Spleen (tissue), 11 donors: ENCODE measurements around the gene ATP8A2. TPM values are rescaled to one million over a fixed set of nuclear protein-coding genes. Genes with fewer than 3 reads are reported as not detected.

Source experiments
- DNase-seq: peaks from one replicate; pipeline ENCODE4 v3.0.0-alpha.2; 2020
- H3K27ac ChIP-seq, 8 donors: fragments of 200-600 bp; sonication (generic) in 7 of 8; 1 replicate in 4 of 8; 2 replicates in 4 of 8; pipeline versions ENCODE4 v1.5.0 to v1.8.0; 2016 to 2021; ENCODE audit warnings: inconsistent platforms in 4 of 8, mild to moderate bottlenecking in 4 of 8, moderate library complexity in 1 of 8
- H3K27me3 ChIP-seq, 7 donors: fragments of 200-600 bp; sonication (generic) in 6 of 7; replicated peaks in 1 of 7; 1 replicate in 4 of 7; 2 replicates in 3 of 7; pipeline versions ENCODE4 v1.5.0 to v1.8.0; 2016 to 2021; ENCODE audit warnings: inconsistent platforms in 3 of 7, mild to moderate bottlenecking in 1 of 7
- H3K36me3 ChIP-seq, 6 donors: fragments of 200-600 bp; sonication (generic) in 5 of 6; 1 replicate in 4 of 6; 2 replicates in 2 of 6; pipeline versions ENCODE4 v1.5.0 to v1.8.0; 2016 to 2021; ENCODE audit warnings: inconsistent platforms in 2 of 6
- H3K4me1 ChIP-seq, 6 donors: fragments of 200-600 bp; sonication (generic) in 5 of 6; 1 replicate in 3 of 6; 2 replicates in 3 of 6; pipeline versions ENCODE4 v1.5.0 to v1.8.0; 2016 to 2021; ENCODE audit warnings: inconsistent platforms in 3 of 6
- H3K4me3 ChIP-seq, 8 donors: fragments of 200-600 bp; sonication (generic) in 7 of 8; 1 replicate in 4 of 8; 2 replicates in 4 of 8; pipeline versions ENCODE4 v1.5.0 to v1.8.0; 2016 to 2021; ENCODE audit warnings: inconsistent platforms in 4 of 8, mild to moderate bottlenecking in 4 of 8, moderate library complexity in 2 of 8
- H3K9me3 ChIP-seq, 8 donors: fragments of 200-600 bp; sonication (generic) in 7 of 8; 1 replicate in 4 of 8; 2 replicates in 4 of 8; pipeline versions ENCODE4 v1.5.0 to v1.8.0; 2016 to 2021; ENCODE audit warnings: inconsistent platforms in 4 of 8
- CTCF ChIP-seq, 11 experiments: fragments of 200-600 bp in 7 of 11; fragments of 450-650 bp in 4 of 11; sonication (generic) in 4 of 11; IDR thresholded peaks in 8 of 11; conservative IDR thresholded peaks in 3 of 11; 1 replicate in 7 of 11; 2 replicates in 4 of 11; pipeline versions ENCODE4 v1.4.0 to v1.8.0; 2016 to 2021; ENCODE audit warnings: antibody characterized with exemption in 11 of 11, inconsistent platforms in 4 of 11, mild to moderate bottlenecking in 1 of 11
- POLR2A ChIP-seq, 3 donors: fragments of 450-650 bp; IDR thresholded peaks; one replicate each; pipeline ENCODE4 v1.5.1; 2017; ENCODE audit warnings: antibody characterized with exemption in 3 of 3, mild to moderate bottlenecking in 1 of 3
- POLR2AphosphoS5 ChIP-seq, 3 donors: sonication (generic); formaldehyde crosslinking; IDR thresholded peaks; one replicate each; pipeline ENCODE4 v1.5.1; 2017; ENCODE audit warnings: antibody characterized with exemption in 3 of 3
- WGBS, 5 donors: extraction: QIAGEN DNeasy Blood & Tissue Kit in 3 of 5; methylation state at CpG; one replicate each; pipeline versions ENCODE4 v1.1.5 to v1.1.7; 2013 to 2018; 5-methylcytosine and 5-hydroxymethylcytosine counted together
- intact Hi-C: fragments of 100-400 bp; cut with DNase I; formaldehyde crosslinking; loops from one replicate; pipeline ENCODE4 v1.15.0; 2023; ENCODE audit warnings: low total_unique reads
- polyA plus RNA-seq, 3 donors: library from polyadenylated mRNA; stranded (reverse); fragments of 200-250 nt; gene quantifications; one replicate each; pipeline ENCODE4 v1.2.1, GENCODE V29; 2013
- total RNA-seq, 7 donors: library from RNA; depleted of rRNA in 3 of 7; stranded (reverse); fragments of >200 nt in 3 of 7; fragmentation: NEBNext Ultra II Directional in 4 of 7; extraction: Animal tissue kit (Norgen Biotek cat#: 25700) in 4 of 7; gene quantifications; one replicate each; pipeline versions ENCODE4 v1.1.0 to v1.2.1, GENCODE V29; 2016 to 2021
- donor health status: healthy with polysubstance abuse.
- donor health status: DM: no; HTN: no; CAD: no; lungs with moderate emphysema.
- donor health status: DM: no; HTN: no; CAD: no.
- donor health status: Bipolar disorder and iron deficiency.
- donor health status: healthy.
- donor health status: DM: no; HTN: no; CAD: no.
- donor health status: DM: yes; HTN: yes; CAD: no.

ATP8A2 gene
- total and polyA plus RNA-seq, 10 donors, result 0.09 to 0.46 (median 0.25) TPM

- 55 to 62% (median 60%) methylated on average over 4 to 7 of the region's 7 CpGs for WGBS, 5 donors
- intact Hi-C loops, result no loop called here
- no peak overlapping the region for H3K4me3 ChIP-seq
Observed at GRCh38 chr13:25692099-25692498, 320.3 kb downstream of the ATP8A2 start.

GRCh38 chr13:25699056-25699455, 327.3 kb downstream of the ATP8A2 start:
- no peaks in the 10 kb centered on the region for H3K36me3 ChIP-seq
- DNase-seq, result no peak
- peaks cover 0 to 8% (median 0%) of the 10 kb centered on the region in 7 donors for H3K27me3 ChIP-seq
- intact Hi-C loops, result no loop called here
- no peak overlapping the region for H3K27ac ChIP-seq
- no peaks in the 10 kb centered on the region for H3K9me3 ChIP-seq
- no peaks in the 10 kb centered on the region for H3K4me1 ChIP-seq
- no peak overlapping the region for H3K4me3 ChIP-seq
- 61 to 87% (median 80%) methylated on average over 9 of the region's 9 CpGs for WGBS, 5 donors
- TF ChIP-seq POLR2A (IDR thresholded peaks at IDR 0.05) (no peak), POLR2AphosphoS5 (IDR thresholded peaks at IDR 0.05) (no peak), CTCF (IDR thresholded peaks at IDR 0.05 in 8 of 11, conservative IDR thresholded peaks at IDR 0.05 in 3 of 11) (no peak)

More at GRCh38 chr13:25692099-25692498, 320.3 kb downstream of the ATP8A2 start:
- Histone ChIP-seq H3K9me3 (no peaks in the 10 kb centered on the region), H3K36me3 (no peaks in the 10 kb centered on the region), H3K4me1 (no peaks in the 10 kb centered on the region), H3K27me3 (peaks cover 0 to 12% (median 0%) of the 10 kb centered on the region in 7 donors), H3K27ac (no peak overlapping the region)
- DNase-seq, result no peak
- no peak for TF ChIP-seq CTCF (IDR thresholded peaks at IDR 0.05 in 8 of 11, conservative IDR thresholded peaks at IDR 0.05 in 3 of 11)
- no peak for TF ChIP-seq POLR2AphosphoS5 (IDR thresholded peaks at IDR 0.05)
- TF ChIP-seq POLR2A (IDR thresholded peaks at IDR 0.05), result no peak

- Histone ChIP-seq H3K4me3 (no peak overlapping the region), H3K9me3 (no peaks in the 10 kb centered on the region), H3K27me3 (peaks cover 0 to 2% (median 0%) of the 10 kb centered on the region in 7 donors), H3K27ac (no peak overlapping the region), H3K36me3 (no peaks in the 10 kb centered on the region), H3K4me1 (no peaks in the 10 kb centered on the region)
- intact Hi-C loops, result no loop called here
- TF ChIP-seq POLR2A (IDR thresholded peaks at IDR 0.05), result no peak
- no peak for TF ChIP-seq POLR2AphosphoS5 (IDR thresholded peaks at IDR 0.05)
- no peak for TF ChIP-seq CTCF (IDR thresholded peaks at IDR 0.05 in 8 of 11, conservative IDR thresholded peaks at IDR 0.05 in 3 of 11)
- WGBS, 5 donors, result 31 to 53% (median 48%) methylated on average over 2 of the region's 2 CpGs
- no peak for DNase-seq
Observed at GRCh38 chr13:25699600-25699999, 327.8 kb downstream of the ATP8A2 start.

- Histone ChIP-seq H3K27ac (no peak overlapping the region), H3K4me3 (no peak overlapping the region), H3K36me3 (no peaks in the 10 kb centered on the region), H3K9me3 (no peaks in the 10 kb centered on the region), H3K4me1 (no peaks in the 10 kb centered on the region), H3K27me3 (no peaks in the 10 kb centered on the region)
- intact Hi-C loops, result no loop called here
- DNase-seq, result no peak
- 54 to 83% (median 66%) methylated on average over 4 of the region's 4 CpGs for WGBS, 5 donors
- TF ChIP-seq POLR2A (IDR thresholded peaks at IDR 0.05) (no peak), POLR2AphosphoS5 (IDR thresholded peaks at IDR 0.05) (no peak), CTCF (IDR thresholded peaks at IDR 0.05 in 8 of 11, conservative IDR thresholded peaks at IDR 0.05 in 3 of 11) (no peak)
Observed at GRCh38 chr13:25701304-25701703, 329.5 kb downstream of the ATP8A2 start.
